ENCODE measurements around the gene PI4KA. TPM values are rescaled to one million over a fixed set of nuclear protein-coding genes. Genes with fewer than 3 reads are reported as not detected.

Gene PI4KA
- total RNA-seq, 1 donor from 2014 or later: 140 TPM

DNA sequence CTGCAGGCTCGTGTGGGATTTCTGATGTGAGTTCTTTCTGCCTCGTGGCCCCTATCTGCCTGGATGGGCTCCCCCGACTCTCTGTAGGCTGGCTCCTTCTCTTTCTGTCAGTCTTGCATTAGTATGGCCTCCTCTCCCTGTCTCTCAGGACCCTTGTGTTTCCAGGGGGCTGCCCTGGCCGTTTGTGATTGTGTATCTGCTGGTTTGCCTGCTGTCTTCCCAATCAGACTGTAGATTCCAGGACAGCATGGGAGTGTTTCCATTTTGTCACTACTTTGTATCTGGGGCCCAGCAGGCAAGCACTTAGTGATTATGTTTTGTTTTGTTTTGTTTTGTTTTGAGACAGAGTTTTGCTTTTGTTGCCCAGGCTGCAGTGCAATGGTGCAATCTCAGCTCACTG lies 25.8 kb upstream of the PI4KA start:
- peaks cover 20% of the 10 kb centered on the region for H3K36me3 Mint-ChIP-seq (ENCODE audit: insufficient read depth)
- no peaks in the 10 kb centered on the region for H3K27me3 Mint-ChIP-seq
- H3K4me3 Mint-ChIP-seq (ENCODE audit: low read depth): no peak overlapping the region
- H3K9me3 Mint-ChIP-seq (ENCODE audit: low read depth): no peaks in the 10 kb centered on the region
- DNase-seq (ENCODE audit: low spot score, unreplicated experiment): no peak
- TF ChIP-seq, protein P1, sequence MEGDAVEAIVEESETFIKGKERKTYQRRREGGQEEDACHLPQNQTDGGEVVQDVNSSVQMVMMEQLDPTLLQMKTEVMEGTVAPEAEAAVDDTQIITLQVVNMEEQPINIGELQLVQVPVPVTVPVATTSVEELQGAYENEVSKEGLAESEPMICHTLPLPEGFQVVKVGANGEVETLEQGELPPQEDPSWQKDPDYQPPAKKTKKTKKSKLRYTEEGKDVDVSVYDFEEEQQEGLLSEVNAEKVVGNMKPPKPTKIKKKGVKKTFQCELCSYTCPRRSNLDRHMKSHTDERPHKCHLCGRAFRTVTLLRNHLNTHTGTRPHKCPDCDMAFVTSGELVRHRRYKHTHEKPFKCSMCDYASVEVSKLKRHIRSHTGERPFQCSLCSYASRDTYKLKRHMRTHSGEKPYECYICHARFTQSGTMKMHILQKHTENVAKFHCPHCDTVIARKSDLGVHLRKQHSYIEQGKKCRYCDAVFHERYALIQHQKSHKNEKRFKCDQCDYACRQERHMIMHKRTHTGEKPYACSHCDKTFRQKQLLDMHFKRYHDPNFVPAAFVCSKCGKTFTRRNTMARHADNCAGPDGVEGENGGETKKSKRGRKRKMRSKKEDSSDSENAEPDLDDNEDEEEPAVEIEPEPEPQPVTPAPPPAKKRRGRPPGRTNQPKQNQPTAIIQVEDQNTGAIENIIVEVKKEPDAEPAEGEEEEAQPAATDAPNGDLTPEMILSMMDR (IDR thresholded peaks at IDR 0.05; ENCODE audit: unreplicated experiment): no peak
- peaks cover 6% of the 10 kb centered on the region for H3K4me1 Mint-ChIP-seq (ENCODE audit: low read depth)
- no peak overlapping the region for H3K27ac Mint-ChIP-seq

- TF ChIP-seq, protein P1 (IDR thresholded peaks at IDR 0.05; ENCODE audit: unreplicated experiment): no peak
- H3K36me3 Mint-ChIP-seq (ENCODE audit: insufficient read depth): peaks cover 16% of the 10 kb centered on the region
- H3K27ac Mint-ChIP-seq: no peak overlapping the region
- DNase-seq (ENCODE audit: low spot score, unreplicated experiment): no peak
- no peak overlapping the region for H3K4me3 Mint-ChIP-seq (ENCODE audit: low read depth)
- H3K4me1 Mint-ChIP-seq (ENCODE audit: low read depth): peaks cover 6% of the 10 kb centered on the region
- no peaks in the 10 kb centered on the region for H3K27me3 Mint-ChIP-seq
- no peaks in the 10 kb centered on the region for H3K9me3 Mint-ChIP-seq (ENCODE audit: low read depth)
These were observed 24.2 kb upstream of the PI4KA start for GRCh38 chr22:20882855-20883254.

GRCh38 chr22:20881869-20882815 lies 23.5 kb upstream of the PI4KA start:
- no peaks in the 10 kb centered on the region for H3K9me3 Mint-ChIP-seq (ENCODE audit: low read depth)
- DNase-seq (ENCODE audit: low spot score, unreplicated experiment): no peak

DNA sequence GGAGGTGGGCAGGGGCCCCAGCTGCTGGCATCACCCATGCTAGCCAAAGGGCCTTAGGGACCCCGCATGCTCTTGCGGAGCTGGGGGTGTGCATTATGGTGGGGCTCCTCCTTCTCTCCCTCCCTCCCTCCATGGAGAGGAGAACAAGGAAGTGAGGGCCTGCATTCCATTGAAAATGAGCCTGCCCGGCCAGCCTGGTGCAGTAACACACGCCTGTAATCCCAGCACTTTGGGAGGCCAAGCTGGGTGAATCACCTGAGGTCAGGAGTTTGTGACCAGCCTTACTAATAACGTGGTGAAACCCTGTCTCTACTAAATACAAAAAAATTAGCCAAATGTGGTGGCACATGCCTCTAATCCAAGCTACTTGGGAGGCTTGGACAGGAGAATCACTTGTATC lies 22.6 kb upstream of the PI4KA start:
- Mint-ChIP-seq H3K36me3 (ENCODE audit: insufficient read depth) (peaks cover 10% of the 10 kb centered on the region), H3K4me1 (ENCODE audit: low read depth) (peaks cover 6% of the 10 kb centered on the region), H3K27ac (no peak overlapping the region), H3K27me3 (no peaks in the 10 kb centered on the region), H3K9me3 (ENCODE audit: low read depth) (no peaks in the 10 kb centered on the region), H3K4me3 (ENCODE audit: low read depth) (no peak overlapping the region)
- TF ChIP-seq, protein P1 (IDR thresholded peaks at IDR 0.05; ENCODE audit: unreplicated experiment): no peak
- DNase-seq (ENCODE audit: low spot score, unreplicated experiment): no peak

More at GRCh38 chr22:20881869-20882815, 23.5 kb upstream of the PI4KA start:
- Mint-ChIP-seq H3K27ac (no peak overlapping the region), H3K4me3 (ENCODE audit: low read depth) (no peak overlapping the region), H3K27me3 (no peaks in the 10 kb centered on the region), H3K4me1 (ENCODE audit: low read depth) (peaks cover 6% of the 10 kb centered on the region), H3K36me3 (ENCODE audit: insufficient read depth) (peaks cover 11% of the 10 kb centered on the region)
- TF ChIP-seq, protein P1 (IDR thresholded peaks at IDR 0.05; ENCODE audit: unreplicated experiment): no peak

DNA sequence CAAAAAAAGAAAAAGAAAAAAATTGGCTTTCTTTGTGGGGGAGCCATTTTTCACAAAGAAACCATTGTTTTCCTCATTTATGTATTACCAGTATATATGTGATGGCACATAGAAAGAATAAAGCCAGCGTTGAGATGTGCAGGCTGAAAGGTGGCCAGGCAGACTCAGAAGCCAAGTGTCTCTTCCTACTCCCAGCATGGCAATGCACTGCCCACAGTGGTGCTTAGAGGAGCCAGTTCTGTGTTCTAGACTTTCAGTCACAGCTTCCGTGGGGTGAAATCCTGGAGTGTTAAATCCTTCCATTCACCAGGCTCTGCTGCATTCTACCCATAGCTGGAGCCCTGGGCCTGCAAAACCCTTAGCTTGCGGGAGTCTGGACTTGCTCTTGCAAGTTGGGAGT lies 19.1 kb upstream of the PI4KA start:
- TF ChIP-seq, protein P1 (IDR thresholded peaks at IDR 0.05; ENCODE audit: unreplicated experiment): no peak
- Mint-ChIP-seq H3K4me1 (ENCODE audit: low read depth) (no peaks in the 10 kb centered on the region), H3K36me3 (ENCODE audit: insufficient read depth) (peaks cover 11% of the 10 kb centered on the region), H3K4me3 (ENCODE audit: low read depth) (no peak overlapping the region), H3K27me3 (no peaks in the 10 kb centered on the region), H3K9me3 (ENCODE audit: low read depth) (no peaks in the 10 kb centered on the region), H3K27ac (no peak overlapping the region)
- no peak for DNase-seq (ENCODE audit: low spot score, unreplicated experiment)

All from progenitor cell of endocrine pancreas (in vitro differentiated cells).